ENCODE measurements around the gene CYLD.

GRCh38 chr16:50721549-50722404 is 20.1 kb upstream of the CYLD start:
- no peak for TF ChIP-seq EZH2 (IDR thresholded peaks at IDR 0.05; ENCODE audit: insufficient read depth, poor library complexity, severe bottlenecking)
- TF ChIP-seq EZH2phosphoT487 (IDR thresholded peaks at IDR 0.05; ENCODE audit: insufficient read depth, low read depth) = no peak
